ENCODE results near the gene XYLT1. TPM values are rescaled to one million over a fixed set of nuclear protein-coding genes. Genes with fewer than 3 reads are reported as not detected.

The XYLT1 gene
- total and polyA plus RNA-seq, 2 of the 8 experiments (the other 6 are each of a cell fraction or from before 2014, with no cell fraction given): 6.6 to 25.4 TPM

DNA sequence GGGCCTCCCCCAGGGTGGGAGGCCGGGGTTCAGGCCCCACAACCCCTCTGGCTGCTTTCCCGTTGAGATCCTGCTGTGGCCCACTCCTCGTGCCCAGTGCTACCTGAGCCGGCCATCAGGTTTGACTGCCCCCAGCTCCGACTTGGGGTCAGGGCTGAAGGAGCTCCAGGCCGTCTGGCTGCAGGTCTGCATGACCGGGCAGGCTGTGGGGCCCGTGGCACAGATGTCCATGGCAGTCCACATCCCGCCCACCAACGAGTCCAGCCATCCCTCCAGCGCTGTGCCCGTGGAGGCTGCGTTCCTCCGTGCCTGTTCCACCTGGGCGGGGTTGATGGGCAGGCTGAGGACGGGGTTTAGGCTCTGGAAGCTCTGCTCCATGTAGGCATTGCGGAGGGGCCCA is 362.2 kb downstream of the XYLT1 start:
- Histone ChIP-seq H3K4me2 (ENCODE audit: insufficient read depth in 1 of 2, low read depth in 2 of 2, low read length in 2 of 2) (no peak overlapping the region), H2BK12ac (ENCODE audit: low read depth, low read length) (no peak overlapping the region), H2BK120ac (replicated peaks; ENCODE audit: low read depth, low read length) (no peak overlapping the region), H4K8ac (ENCODE audit: extremely low read depth, insufficient read depth, low read length) (no peak overlapping the region), H3K36me3 (ENCODE audit: control insufficient read depth in 2 of 4, insufficient read depth in 4 of 4, low read length in 3 of 4) (no peaks in the 10 kb centered on the region; a peak in 1 of 8 replicates), H2AK5ac (ENCODE audit: low read depth, low read length) (no peak overlapping the region), H3K4me1 (replicated peaks in 1 of 4; ENCODE audit: control insufficient read depth in 3 of 4, insufficient read depth in 4 of 4, low read length in 3 of 4) (peaks cover 0 to 9% (median 6%) of the 10 kb centered on the region in 4 experiments; a peak in 6 of 7 replicates), H3K79me2 (ENCODE audit: control insufficient read depth in 1 of 2, insufficient read depth in 2 of 2, low read length in 2 of 2) (no peaks in the 10 kb centered on the region), H3K4ac (replicated peaks; ENCODE audit: insufficient read length, low read depth, low read length) (no peak overlapping the region), H3K9me3 (ENCODE audit: insufficient read depth in 2 of 2, low read depth in 1 of 2, low read length in 1 of 2) (no peaks in the 10 kb centered on the region), H4K5ac (ENCODE audit: insufficient read length, low read depth, low read length) (no peak overlapping the region), H3K23me2 (ENCODE audit: low read depth, low read length) (no peaks in the 10 kb centered on the region), H2BK15ac (ENCODE audit: low read length) (no peak overlapping the region), H3K56ac (replicated peaks; ENCODE audit: insufficient read length, low read depth, low read length) (no peak overlapping the region), H2BK5ac (ENCODE audit: low read depth, low read length) (no peak overlapping the region; the same call in 1 of the 2 replicates), H2BK20ac (ENCODE audit: low read length) (no peak overlapping the region), H4K91ac (replicated peaks; ENCODE audit: insufficient read length, low read length) (no peak overlapping the region), H3K14ac (ENCODE audit: insufficient read length) (no peak overlapping the region), H3K27ac (ENCODE audit: low read depth, low read length) (no peak overlapping the region), H3K4me3 (ENCODE audit: extremely low read depth in 1 of 4, insufficient read depth in 2 of 4, low read depth in 3 of 4, low read length in 4 of 4) (no peak overlapping the region), H3K9ac (replicated peaks in 1 of 4; ENCODE audit: extremely low read depth in 1 of 4, low read depth in 3 of 4, low read length in 3 of 4) (no peak overlapping the region), H4K20me1 (replicated peaks in 1 of 2; ENCODE audit: control insufficient read depth in 1 of 2, insufficient read depth in 2 of 2, low read length in 2 of 2) (no peaks in the 10 kb centered on the region), H3K23ac (ENCODE audit: insufficient read length) (no peak overlapping the region), H3K27me3 (replicated peaks in 1 of 4; ENCODE audit: control insufficient read depth in 3 of 4, extremely low read depth in 1 of 4, insufficient read depth in 3 of 4, low read length in 3 of 4) (no peaks in the 10 kb centered on the region), H3K79me1 (ENCODE audit: low read depth, low read length) (no peaks in the 10 kb centered on the region), H2AFZ (ENCODE audit: low read length) (no peak overlapping the region), H3K18ac (ENCODE audit: extremely low read depth, low read length) (no peak overlapping the region)
- CTCF ChIA-PET (ENCODE audit: partially characterized antibody): interaction anchor here (0.9 to 1.0 kb wide), 2 partner anchors 41 to 448 kb away, joined by 3 to 4 read pairs; no protein-coding TSS in a partner anchor
- FAIRE-seq (no peak), DNase-seq (ENCODE audit: low read depth in 1 of 2, low spot score in 2 of 2) (no peak)
- WGBS, 2 experiments (ENCODE audit: extremely low coverage in 1 of 2, insufficient coverage in 1 of 2, insufficient read length in 1 of 2, insufficient replicate concordance in 2 of 2, low coverage in 1 of 2, low lambda C conversion rate in 2 of 2, missing lambda C conversion rate in 1 of 2): 92% methylated on average over 17 of the region's 17 CpGs; no CpG with 5 or more reads in 1 of the 2 experiments
- TF ChIP-seq SIX5 (IDR thresholded peaks at IDR 0.05; ENCODE audit: low read depth, low read length) (no peak), BRCA1 (IDR thresholded peaks at IDR 0.05; ENCODE audit: low read depth, low read length) (no peak), SUZ12 (IDR thresholded peaks at IDR 0.05; ENCODE audit: low read length) (no peak), FOSL1 (IDR thresholded peaks at IDR 0.05; ENCODE audit: insufficient read depth, low read depth, low read length) (no peak), YY1 (IDR thresholded peaks at IDR 0.05; ENCODE audit: low read depth, low read length) (no peak), HDAC2 (IDR thresholded peaks at IDR 0.05; ENCODE audit: borderline replicate concordance in 1 of 2, low read depth in 2 of 2, low read length in 2 of 2) (no peak), EZH2 (IDR thresholded peaks at IDR 0.05; ENCODE audit: low read depth, low read length, severe bottlenecking) (no peak), NANOG (IDR thresholded peaks at IDR 0.05; ENCODE audit: insufficient read depth, low read depth, low read length, poor library complexity, severe bottlenecking) (no peak), SP2 (IDR thresholded peaks at IDR 0.05; ENCODE audit: low read length) (no peak)
- TF ChIP-seq, protein P1, sequence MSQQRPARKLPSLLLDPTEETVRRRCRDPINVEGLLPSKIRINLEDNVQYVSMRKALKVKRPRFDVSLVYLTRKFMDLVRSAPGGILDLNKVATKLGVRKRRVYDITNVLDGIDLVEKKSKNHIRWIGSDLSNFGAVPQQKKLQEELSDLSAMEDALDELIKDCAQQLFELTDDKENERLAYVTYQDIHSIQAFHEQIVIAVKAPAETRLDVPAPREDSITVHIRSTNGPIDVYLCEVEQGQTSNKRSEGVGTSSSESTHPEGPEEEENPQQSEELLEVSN (IDR thresholded peaks at IDR 0.05): no peak
- POLR2A ChIA-PET (ENCODE audit: partially characterized antibody): no interaction called here

Measured in H1 (cell line).